HG02571 (cell line): ENCODE results near the gene CEP120.

Experiments
- ATAC-seq: cut with Tn5 transposase; IDR thresholded peaks from one replicate; pipeline ENCODE4 v1.9.1; 2021; ENCODE audit warnings: mild to moderate bottlenecking, moderate library complexity; ENCODE audit not compliant: unreplicated experiment

The CEP120 gene

GRCh38 chr5:123304777-123305316 lies 118.4 kb downstream of the CEP120 start:
- ATAC-seq: no peak

DNA sequence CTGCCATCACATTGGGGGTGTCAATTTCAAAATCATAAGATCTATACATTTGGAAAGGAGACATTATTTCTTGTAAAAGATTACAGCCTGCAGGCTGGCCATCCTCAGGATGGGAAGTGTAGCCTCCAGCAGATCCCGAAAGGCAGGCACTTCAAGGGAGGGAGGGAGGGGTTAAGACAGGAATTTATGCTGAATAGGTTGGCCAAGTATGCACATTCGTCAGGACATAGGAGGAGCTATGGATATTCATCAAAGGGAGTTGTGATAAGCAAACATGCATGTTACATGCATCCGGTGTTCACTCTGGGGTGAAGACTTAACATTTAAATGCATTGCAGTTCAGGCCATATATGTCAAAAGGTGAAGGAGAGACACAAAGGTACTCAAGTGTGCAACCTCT lies 119.4 kb downstream of the CEP120 start:
- ATAC-seq: no peak

DNA sequence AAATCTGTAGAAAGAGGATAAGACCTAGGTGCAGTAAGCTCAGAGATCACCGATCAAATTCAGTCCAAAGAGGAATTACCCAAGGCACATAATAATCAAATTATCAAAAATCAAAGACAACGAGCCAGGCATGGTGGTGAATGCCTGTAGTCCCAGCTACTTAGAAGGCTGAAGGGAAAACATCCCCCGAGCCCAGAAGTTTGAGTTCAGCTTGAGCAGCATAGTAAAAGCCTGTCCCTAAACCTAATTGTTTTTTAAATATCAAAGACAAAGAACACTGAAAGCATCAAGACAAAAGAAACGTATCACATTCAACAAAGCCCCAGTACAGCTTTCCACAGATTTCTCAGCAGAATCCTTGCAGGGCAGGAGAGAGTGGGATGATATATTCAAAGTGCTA lies 122.9 kb downstream of the CEP120 start:
- ATAC-seq: no peak

- no peak for ATAC-seq
These were observed 124.1 kb downstream of the CEP120 start for GRCh38 chr5:123299136-123299535.

DNA sequence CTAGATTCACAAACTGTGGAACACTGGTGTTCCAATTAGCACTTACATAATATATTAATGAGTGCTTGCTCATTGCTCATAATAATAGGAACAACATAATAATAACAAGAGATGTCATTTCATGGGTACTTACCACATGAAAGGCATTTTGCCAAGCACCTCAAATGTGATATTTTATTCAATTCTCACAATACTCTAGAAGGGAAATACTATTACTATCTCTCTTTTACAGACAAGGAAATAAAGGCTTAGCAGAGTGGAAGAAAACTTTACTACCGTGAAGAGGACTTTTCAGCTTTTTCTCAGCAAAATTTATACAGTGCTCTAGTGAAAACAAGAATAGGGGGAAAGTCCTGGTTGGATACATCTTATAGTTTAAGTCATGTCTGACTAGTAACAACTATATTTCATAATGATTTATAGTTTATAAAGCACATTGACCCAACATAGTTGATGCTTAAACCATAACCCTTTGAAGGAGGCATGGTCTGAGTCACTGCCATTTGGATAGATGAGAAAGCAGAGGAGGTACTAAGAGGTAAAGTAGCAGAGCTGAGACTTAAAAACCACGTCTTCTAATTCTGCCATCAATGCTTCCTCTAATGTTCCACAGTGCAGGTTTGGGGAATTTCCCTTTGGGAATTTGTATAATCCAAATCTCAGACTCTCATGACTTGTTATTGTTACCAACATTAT lies 124.7 kb downstream of the CEP120 start:
- ATAC-seq: no peak

DNA sequence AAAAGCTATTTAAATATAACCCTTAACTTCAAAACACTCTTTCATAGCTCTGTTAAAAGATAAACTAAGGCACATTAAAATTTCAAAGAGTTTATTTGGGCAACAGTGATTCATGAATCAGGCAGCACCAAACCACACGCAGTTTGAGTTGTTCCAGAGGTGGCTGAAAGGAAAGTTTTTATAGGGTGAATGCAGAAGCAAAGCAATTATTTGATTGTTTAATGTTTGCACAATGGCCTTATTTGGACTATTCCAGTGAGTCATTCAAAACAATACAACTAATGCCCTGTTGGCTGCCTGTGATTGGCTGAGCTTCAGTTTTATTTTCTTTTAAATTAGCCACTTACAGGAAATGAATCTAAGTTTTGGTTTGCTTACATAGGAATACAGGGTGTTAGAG lies 125.3 kb downstream of the CEP120 start:
- no peak for ATAC-seq

GRCh38 chr5:123297198-123297831 lies 125.9 kb downstream of the CEP120 start:
- no peak for ATAC-seq
